ENCODE measurements around the gene GFER. TPM values are rescaled to one million over a fixed set of nuclear protein-coding genes. Genes with fewer than 3 reads are reported as not detected.

GFER gene
- total RNA-seq, 2 donors from 2014 or later = 12.4 to 28.5 TPM

GRCh38 chr16:1998852-1999801 is 15.1 kb downstream of the GFER start:
- Mint-ChIP-seq H3K4me1 (no peaks in the 10 kb centered on the region), H3K27ac (no peak overlapping the region), H3K36me3 (ENCODE audit: low read depth) (peaks cover 42% of the 10 kb centered on the region), H3K27me3 (no peaks in the 10 kb centered on the region), H3K9me3 (no peaks in the 10 kb centered on the region), H3K4me3 (no peak overlapping the region)
- no peak for ATAC-seq (replicated peaks)

DNA sequence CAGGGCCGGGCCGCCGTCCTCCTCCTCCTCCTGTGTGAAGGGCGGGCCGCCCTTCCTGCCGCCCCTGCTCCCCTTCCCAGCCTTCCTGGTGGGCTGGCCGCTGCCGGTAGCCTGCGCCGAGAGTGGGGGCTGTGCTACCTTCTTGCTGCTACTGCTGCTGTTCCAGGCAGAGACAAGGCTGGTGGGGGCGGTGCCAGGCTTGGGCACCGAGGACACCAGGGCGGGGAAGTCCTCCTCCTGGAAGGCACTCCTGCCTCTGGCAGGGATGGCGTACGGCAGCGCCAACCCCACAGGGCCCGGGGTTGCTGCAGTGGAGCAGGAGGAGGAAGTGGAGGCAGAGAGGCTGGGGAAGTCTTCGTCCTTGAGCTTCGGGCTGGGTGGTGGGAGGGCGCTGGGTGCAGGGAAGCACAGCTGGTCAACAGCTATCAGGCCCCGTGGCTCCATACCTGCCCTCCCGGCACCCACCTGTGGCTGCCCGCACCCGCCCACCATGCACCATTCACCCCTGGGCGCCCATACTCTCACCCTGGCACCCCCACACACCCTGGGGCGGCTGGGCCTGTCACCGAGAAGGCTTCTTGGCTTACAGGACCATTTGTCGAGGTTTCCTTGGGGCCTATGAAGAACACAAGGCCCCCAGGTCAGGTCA is 16.0 kb downstream of the GFER start:
- no peak overlapping the region for H3K4me3 Mint-ChIP-seq
- H3K36me3 Mint-ChIP-seq (ENCODE audit: low read depth) = peaks cover 42% of the 10 kb centered on the region
- H3K4me1 Mint-ChIP-seq = no peaks in the 10 kb centered on the region
- no peak overlapping the region for H3K27ac Mint-ChIP-seq
- no peak for ATAC-seq (replicated peaks)
- no peaks in the 10 kb centered on the region for H3K9me3 Mint-ChIP-seq
- H3K27me3 Mint-ChIP-seq = no peaks in the 10 kb centered on the region

GRCh38 chr16:2001035-2001434 is 17.0 kb downstream of the GFER start:
- H3K36me3 Mint-ChIP-seq (ENCODE audit: low read depth) = peaks cover 42% of the 10 kb centered on the region
- H3K4me1 Mint-ChIP-seq = peaks cover 2% of the 10 kb centered on the region
- H3K4me3 Mint-ChIP-seq = no peak overlapping the region
- H3K27ac Mint-ChIP-seq = no peak overlapping the region
- no peaks in the 10 kb centered on the region for H3K9me3 Mint-ChIP-seq
- ATAC-seq (replicated peaks) = no peak
- no peaks in the 10 kb centered on the region for H3K27me3 Mint-ChIP-seq

DNA sequence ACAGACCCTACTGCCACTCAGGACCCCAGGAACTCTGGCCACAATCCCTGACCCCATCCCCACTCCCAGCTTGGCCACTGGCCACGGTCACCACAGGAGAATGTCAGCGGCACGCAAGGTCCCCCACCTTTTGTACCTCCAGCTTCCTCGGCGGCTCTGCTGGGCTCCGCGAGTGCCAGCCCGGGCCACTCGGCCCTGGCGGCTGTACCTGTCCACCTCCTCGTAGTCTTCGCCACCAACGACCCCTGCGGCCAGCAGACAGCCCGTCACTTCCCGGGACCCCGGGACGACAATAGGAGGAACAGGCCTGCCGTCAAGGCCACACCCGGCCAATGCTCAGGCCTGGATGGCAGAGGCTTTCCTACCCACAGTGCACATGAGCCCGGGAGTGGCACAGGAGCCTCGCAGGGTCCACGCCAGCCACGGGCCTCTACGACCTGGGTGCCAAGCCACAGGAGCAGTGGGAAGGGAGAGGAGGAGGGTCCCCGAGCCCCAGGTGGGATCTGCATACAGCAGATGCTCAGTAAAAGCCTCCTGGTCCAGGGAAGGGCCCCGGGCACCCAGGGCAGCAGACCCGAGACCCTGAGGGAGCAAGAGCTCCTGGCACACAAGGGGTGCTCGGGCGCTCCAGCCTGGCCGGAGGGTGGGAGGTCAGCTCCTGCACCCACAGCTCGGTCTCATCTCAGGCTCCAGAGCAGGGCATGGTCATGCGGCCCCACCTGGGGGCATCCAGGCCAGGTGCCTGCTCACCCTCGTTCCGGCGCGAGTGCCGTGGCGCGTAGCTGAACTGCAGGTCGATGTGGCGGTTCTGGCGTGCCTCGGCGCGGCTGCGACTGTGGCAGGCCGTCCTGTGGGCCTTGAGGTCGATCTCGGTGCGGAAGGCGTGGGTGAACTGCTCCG is 17.7 kb downstream of the GFER start:
- no peaks in the 10 kb centered on the region for H3K9me3 Mint-ChIP-seq
- no peaks in the 10 kb centered on the region for H3K27me3 Mint-ChIP-seq
- peaks cover 6% of the 10 kb centered on the region for H3K4me1 Mint-ChIP-seq
- H3K4me3 Mint-ChIP-seq = no peak overlapping the region
- no peak overlapping the region for H3K27ac Mint-ChIP-seq
- ATAC-seq (replicated peaks) = no peak
- peaks cover 45% of the 10 kb centered on the region for H3K36me3 Mint-ChIP-seq (ENCODE audit: low read depth)

GRCh38 chr16:2002406-2003230 is 18.6 kb downstream of the GFER start:
- Mint-ChIP-seq H3K4me1 (peaks cover 10% of the 10 kb centered on the region), H3K9me3 (no peaks in the 10 kb centered on the region), H3K27ac (no peak overlapping the region), H3K36me3 (ENCODE audit: low read depth) (peaks cover 46% of the 10 kb centered on the region), H3K4me3 (no peak overlapping the region), H3K27me3 (no peaks in the 10 kb centered on the region)
- no peak for ATAC-seq (replicated peaks)

GRCh38 chr16:2003231-2003826 is 19.3 kb downstream of the GFER start:
- H3K4me1 Mint-ChIP-seq = peaks cover 16% of the 10 kb centered on the region
- H3K9me3 Mint-ChIP-seq = no peaks in the 10 kb centered on the region
- no peak overlapping the region for H3K4me3 Mint-ChIP-seq
- ATAC-seq (replicated peaks) = no peak
- no peaks in the 10 kb centered on the region for H3K27me3 Mint-ChIP-seq
- peaks cover 46% of the 10 kb centered on the region for H3K36me3 Mint-ChIP-seq (ENCODE audit: low read depth)
- no peak overlapping the region for H3K27ac Mint-ChIP-seq

DNA sequence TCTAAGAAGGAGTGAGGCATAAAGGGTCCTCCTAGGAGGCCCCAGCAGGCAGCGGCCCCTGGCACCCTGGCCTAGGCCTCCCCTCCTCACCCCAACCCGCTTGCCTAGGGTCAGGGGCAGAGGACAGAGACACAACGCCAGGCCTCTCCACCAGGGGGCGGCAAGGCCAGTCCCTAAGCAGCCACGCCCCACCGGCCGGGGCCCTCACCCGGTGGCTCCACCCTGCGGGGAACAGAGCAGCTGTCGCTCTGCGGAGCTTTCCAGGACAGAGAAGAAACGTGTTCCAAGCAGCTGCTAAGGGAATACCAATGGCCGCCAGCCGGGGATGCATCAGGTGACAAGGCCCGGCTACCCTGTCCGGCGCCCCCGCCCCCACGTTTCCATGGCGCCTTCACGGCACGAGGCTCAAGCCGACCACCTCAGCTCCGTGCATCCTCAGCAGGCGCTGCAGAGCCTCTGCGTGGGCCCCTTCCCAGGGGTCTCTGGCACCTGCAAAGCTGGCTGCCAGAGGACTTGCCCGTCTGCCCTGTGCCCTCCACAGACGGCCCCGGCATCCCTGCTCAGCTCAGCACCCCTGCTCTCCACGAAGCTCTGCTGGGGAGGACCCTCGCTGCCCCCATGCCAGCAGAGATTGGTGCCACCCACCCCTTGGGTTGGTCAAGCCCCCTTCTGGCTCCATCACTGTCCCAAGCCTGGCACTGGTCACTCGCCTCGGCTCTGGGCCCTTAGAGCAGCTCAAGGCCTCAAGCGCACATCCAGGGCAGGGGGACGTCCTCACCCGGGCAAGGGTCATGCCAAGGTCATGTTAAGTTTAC is 20.0 kb downstream of the GFER start:
- no peaks in the 10 kb centered on the region for H3K27me3 Mint-ChIP-seq
- H3K27ac Mint-ChIP-seq = no peak overlapping the region
- H3K4me1 Mint-ChIP-seq = peaks cover 20% of the 10 kb centered on the region
- peak; percentile 95 for ATAC-seq (replicated peaks)
- H3K4me3 Mint-ChIP-seq = no peak overlapping the region
- H3K9me3 Mint-ChIP-seq = no peaks in the 10 kb centered on the region
- H3K36me3 Mint-ChIP-seq (ENCODE audit: low read depth) = peaks cover 45% of the 10 kb centered on the region

DNA sequence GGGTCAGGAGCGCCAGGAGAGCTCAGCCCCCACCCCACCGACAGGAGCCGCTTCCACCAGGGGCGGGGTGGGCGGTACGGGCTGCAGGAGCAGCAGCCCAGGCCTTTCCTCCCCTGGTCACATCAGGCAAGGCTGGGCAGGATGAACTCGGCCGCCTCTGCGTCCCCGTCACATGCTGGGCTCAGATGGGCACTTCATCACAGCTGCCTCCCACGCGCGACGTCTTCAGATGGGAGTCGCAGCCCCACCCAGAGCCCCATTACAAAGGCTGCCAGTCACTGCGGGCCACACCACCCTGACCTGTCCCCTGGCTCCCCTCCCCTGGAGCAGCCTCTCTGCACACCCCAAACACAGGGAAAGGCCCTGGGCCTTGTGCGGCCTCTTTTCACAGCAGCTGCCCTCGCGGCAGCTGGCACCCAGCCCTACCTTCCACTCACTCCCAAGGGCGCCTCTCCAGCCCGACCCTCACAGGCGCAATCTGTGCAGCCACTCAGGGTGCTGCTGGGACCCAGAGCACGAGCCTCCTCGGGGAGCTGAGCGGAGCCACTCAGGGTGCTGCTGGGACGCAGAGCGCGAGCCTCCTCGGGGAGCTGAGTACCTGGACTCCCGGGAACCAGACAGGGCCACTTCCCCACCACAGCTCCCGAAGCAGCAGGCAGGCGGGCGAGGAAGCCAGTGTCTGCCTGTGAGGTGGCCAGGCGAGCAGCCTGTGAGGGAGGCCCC is 21.0 kb downstream of the GFER start:
- ATAC-seq (replicated peaks) = no peak
- peaks cover 20% of the 10 kb centered on the region for H3K4me1 Mint-ChIP-seq
- no peaks in the 10 kb centered on the region for H3K27me3 Mint-ChIP-seq
- no peak overlapping the region for H3K27ac Mint-ChIP-seq
- peaks cover 45% of the 10 kb centered on the region for H3K36me3 Mint-ChIP-seq (ENCODE audit: low read depth)
- H3K4me3 Mint-ChIP-seq = no peak overlapping the region
- H3K9me3 Mint-ChIP-seq = no peaks in the 10 kb centered on the region

DNA sequence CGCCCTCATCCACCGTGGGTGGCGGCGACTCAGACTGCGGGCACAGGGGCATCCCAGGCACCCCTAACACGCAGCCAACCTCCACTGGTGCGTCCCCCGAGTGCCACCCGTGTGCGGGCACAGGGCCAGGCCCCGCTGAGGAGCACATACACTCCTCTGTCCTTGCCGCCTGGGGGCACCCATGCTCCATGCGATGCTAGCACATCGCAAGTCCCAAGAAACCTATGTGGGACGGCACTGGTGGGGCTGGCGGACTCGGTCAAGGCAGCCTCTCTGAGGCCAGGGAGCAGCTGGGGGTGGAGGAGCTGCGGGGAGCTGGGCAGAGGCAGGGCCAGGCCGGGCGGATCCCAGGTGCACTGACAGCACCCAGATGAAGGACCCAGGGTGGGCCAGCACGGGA is 21.7 kb downstream of the GFER start:
- no peak for ATAC-seq (replicated peaks)
- Mint-ChIP-seq H3K27ac (peak overlapping the region; percentile 52), H3K27me3 (no peaks in the 10 kb centered on the region), H3K9me3 (no peaks in the 10 kb centered on the region), H3K36me3 (ENCODE audit: low read depth) (peaks cover 41% of the 10 kb centered on the region), H3K4me1 (peaks cover 20% of the 10 kb centered on the region), H3K4me3 (no peak overlapping the region)

- no peak for ATAC-seq (replicated peaks)
- peaks cover 20% of the 10 kb centered on the region for H3K4me1 Mint-ChIP-seq
- peaks cover 34% of the 10 kb centered on the region for H3K36me3 Mint-ChIP-seq (ENCODE audit: low read depth)
- no peaks in the 10 kb centered on the region for H3K9me3 Mint-ChIP-seq
- no peaks in the 10 kb centered on the region for H3K27me3 Mint-ChIP-seq
- H3K4me3 Mint-ChIP-seq = peak overlapping the region; percentile 91
- peak overlapping the region; percentile 52 for H3K27ac Mint-ChIP-seq
Measured at GRCh38 chr16:2006317-2006716, 22.3 kb downstream of the GFER start.

GRCh38 chr16:2007081-2007836 is 23.3 kb downstream of the GFER start:
- no peak for ATAC-seq (replicated peaks)
- peak overlapping the region; percentile 91 for H3K4me3 Mint-ChIP-seq
- H3K9me3 Mint-ChIP-seq = no peaks in the 10 kb centered on the region
- peak overlapping the region; percentile 93 for H3K27ac Mint-ChIP-seq
- H3K27me3 Mint-ChIP-seq = no peaks in the 10 kb centered on the region
- H3K36me3 Mint-ChIP-seq (ENCODE audit: low read depth) = peaks cover 27% of the 10 kb centered on the region
- peaks cover 20% of the 10 kb centered on the region for H3K4me1 Mint-ChIP-seq
